ENCODE measurements around the gene YWHAQ.
"Not testable (repeated sequence)": the region's sequence is repeated elsewhere in the genome, so short reads cannot be mapped to it uniquely, and the experiment has no call there.

DNA sequence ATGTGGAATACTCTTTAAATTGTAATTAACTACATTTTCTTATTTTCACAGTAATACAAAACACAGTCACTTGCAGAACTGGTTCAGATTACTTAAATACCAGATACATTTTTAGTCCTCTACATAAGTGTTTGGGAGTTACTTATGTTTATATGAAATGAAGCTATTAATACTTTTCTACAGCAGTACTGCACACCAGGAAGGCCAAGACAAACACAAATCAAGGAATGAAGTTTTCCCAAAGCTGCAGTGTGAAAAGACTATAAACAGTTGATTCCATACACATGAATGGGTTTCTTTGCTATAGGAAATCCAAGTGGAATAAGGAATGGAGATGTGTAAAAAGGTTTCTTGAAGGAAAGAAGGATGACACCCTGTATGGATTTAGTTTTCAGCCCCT lies 45.9 kb downstream of the YWHAQ start:
- TF ChIP-seq USF2 (IDR thresholded peaks at IDR 0.05; ENCODE audit: borderline replicate concordance, low read depth, low read length) = not testable (repeated sequence)
- TF ChIP-seq, protein P1, sequence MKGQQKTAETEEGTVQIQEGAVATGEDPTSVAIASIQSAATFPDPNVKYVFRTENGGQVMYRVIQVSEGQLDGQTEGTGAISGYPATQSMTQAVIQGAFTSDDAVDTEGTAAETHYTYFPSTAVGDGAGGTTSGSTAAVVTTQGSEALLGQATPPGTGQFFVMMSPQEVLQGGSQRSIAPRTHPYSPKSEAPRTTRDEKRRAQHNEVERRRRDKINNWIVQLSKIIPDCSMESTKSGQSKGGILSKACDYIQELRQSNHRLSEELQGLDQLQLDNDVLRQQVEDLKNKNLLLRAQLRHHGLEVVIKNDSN (IDR thresholded peaks at IDR 0.05; ENCODE audit: borderline replicate concordance, low read depth) = not testable (repeated sequence)

All from SK-N-SH (cell line).